Activated CD4-positive, alpha-beta T cell treated with anti-CD3 and anti-CD28 coated beads for 36 hours (primary cell): ENCODE measurements around the gene IQCK. TPM values are rescaled to one million over a fixed set of nuclear protein-coding genes. Genes with fewer than 3 reads are reported as not detected.

Source experiments
- ATAC-seq: fragments of 200-7000 bp; cut with Tn5 transposase; one replicate; pipeline ENCODE4 v1.10.0; 2021; ENCODE audit warnings: mild to moderate bottlenecking, moderate library complexity
- CTCF ChIA-PET: fragments of 350-600 bp; sonication (Branson Sonifier 250); formaldehyde crosslinking; loops from one replicate; lab custom pipeline; 2021; ENCODE audit warnings: antibody characterized with exemption; lab: Charles Lee
- POLR2A ChIA-PET: fragments of 350-600 bp; sonication (Branson Sonifier 250); formaldehyde crosslinking; loops from one replicate; lab custom pipeline; 2021; ENCODE audit warnings: antibody characterized with exemption, inconsistent platforms; lab: Charles Lee
- DNase-seq: peaks from one replicate; pipeline ENCODE4 v3.0.0-alpha.2; 2020
- H3K27ac Mint-ChIP-seq: one replicate; pipeline ENCODE4 v1.8.0; 2021; ENCODE audit warnings: mixed read lengths
- H3K27me3 Mint-ChIP-seq: one replicate; pipeline ENCODE4 v1.8.0; 2021; ENCODE audit warnings: mixed read lengths
- H3K36me3 Mint-ChIP-seq: one replicate; pipeline ENCODE4 v1.8.0; 2021; ENCODE audit warnings: low read depth, mixed read lengths
- H3K4me1 Mint-ChIP-seq: one replicate; pipeline ENCODE4 v1.8.0; 2021; ENCODE audit warnings: mixed read lengths
- H3K4me3 Mint-ChIP-seq: one replicate; pipeline ENCODE4 v1.8.0; 2021; ENCODE audit warnings: mild to moderate bottlenecking, moderate library complexity, mixed read lengths
- H3K9me3 Mint-ChIP-seq: one replicate; pipeline ENCODE4 v1.8.0; 2021; ENCODE audit warnings: low read depth, mixed read lengths
- intact Hi-C, 2 experiments: fragments of 100-400 bp; cut with DNase I in 1 of 2; cut with micrococcal nuclease in 1 of 2; formaldehyde crosslinking; loops; one replicate each; pipeline versions ENCODE4 v1.14.2 to v1.15.1; 2022 to 2024; cut with DNase I, micrococcal nuclease
- total RNA-seq, 2 experiments: library from RNA; stranded (reverse); gene quantifications; one replicate each; pipeline ENCODE4 v1.2.3, GENCODE V29; 2021

The IQCK gene
- total RNA-seq, 2 experiments from 2014 or later, result 2.7 to 3.5 TPM

- ChIA-PET CTCF (interaction anchor here (0.7 kb wide), 1 partner anchor 522 kb away, joined by 3 read pairs; no protein-coding TSS in a partner anchor), POLR2A (interaction anchor here (0.7 kb wide), 1 partner anchor 56 kb away, joined by 3 read pairs; no protein-coding TSS in a partner anchor)
- Mint-ChIP-seq H3K27ac (no peak overlapping the region), H3K4me1 (no peaks in the 10 kb centered on the region), H3K36me3 (peaks cover 3% of the 10 kb centered on the region), H3K9me3 (peaks cover 7% of the 10 kb centered on the region), H3K4me3 (no peak overlapping the region), H3K27me3 (no peaks in the 10 kb centered on the region)
- intact Hi-C loops, result no loop called here
- ATAC-seq, result no peak
- no peak for DNase-seq
These were observed 47.9 kb downstream of the IQCK start for GRCh38 chr16:19765860-19766553.

DNA sequence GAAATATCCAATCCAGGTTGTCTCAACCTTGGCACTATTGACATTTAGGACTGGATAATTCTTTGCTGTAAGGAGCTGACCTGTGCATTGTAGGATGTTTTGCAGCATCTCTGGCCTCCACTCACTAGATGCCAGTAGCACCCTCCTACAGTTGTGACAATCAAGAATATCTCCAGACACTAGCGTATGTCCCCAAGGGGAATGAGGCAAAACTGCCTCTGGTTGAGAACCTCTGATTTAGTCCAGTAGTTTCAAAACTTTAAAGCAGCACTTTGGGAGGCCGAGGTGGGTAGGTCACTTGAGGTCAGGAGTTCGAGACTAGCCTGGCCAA lies 48.4 kb downstream of the IQCK start:
- ATAC-seq (no peak), DNase-seq (no peak)
- CTCF ChIA-PET, result no interaction called here
- Mint-ChIP-seq H3K27ac (no peak overlapping the region), H3K9me3 (peaks cover 7% of the 10 kb centered on the region), H3K36me3 (peaks cover 3% of the 10 kb centered on the region), H3K27me3 (no peaks in the 10 kb centered on the region), H3K4me3 (no peak overlapping the region), H3K4me1 (no peaks in the 10 kb centered on the region)
- POLR2A ChIA-PET, result no interaction called here
- intact Hi-C loops, result no loop called here

DNA sequence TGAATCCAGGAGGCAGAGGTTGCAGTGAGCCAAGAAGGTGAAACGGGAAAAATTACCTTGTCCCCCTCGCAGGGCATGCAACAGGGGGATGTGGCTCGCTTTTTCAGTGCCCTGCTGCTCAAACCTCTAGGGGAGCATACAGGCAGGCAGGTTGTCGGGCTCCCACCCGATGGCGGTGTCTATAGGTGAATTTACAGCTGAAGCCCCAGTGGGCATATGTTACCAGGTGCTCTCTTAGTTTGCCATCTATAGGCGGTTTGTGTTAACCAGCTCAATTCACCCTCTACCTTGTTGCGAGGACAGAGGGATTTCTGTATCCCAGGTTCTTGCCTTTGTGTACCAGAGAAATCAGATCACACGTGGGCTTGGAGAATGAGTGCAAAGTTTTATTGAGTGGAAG lies 48.9 kb downstream of the IQCK start:
- Mint-ChIP-seq H3K4me3 (no peak overlapping the region), H3K4me1 (no peaks in the 10 kb centered on the region), H3K36me3 (peaks cover 3% of the 10 kb centered on the region), H3K27ac (no peak overlapping the region), H3K9me3 (peaks cover 7% of the 10 kb centered on the region), H3K27me3 (no peaks in the 10 kb centered on the region)
- ChIA-PET POLR2A (no interaction called here), CTCF (no interaction called here)
- intact Hi-C loops, result no loop called here
- DNase-seq (no peak), ATAC-seq (no peak)

DNA sequence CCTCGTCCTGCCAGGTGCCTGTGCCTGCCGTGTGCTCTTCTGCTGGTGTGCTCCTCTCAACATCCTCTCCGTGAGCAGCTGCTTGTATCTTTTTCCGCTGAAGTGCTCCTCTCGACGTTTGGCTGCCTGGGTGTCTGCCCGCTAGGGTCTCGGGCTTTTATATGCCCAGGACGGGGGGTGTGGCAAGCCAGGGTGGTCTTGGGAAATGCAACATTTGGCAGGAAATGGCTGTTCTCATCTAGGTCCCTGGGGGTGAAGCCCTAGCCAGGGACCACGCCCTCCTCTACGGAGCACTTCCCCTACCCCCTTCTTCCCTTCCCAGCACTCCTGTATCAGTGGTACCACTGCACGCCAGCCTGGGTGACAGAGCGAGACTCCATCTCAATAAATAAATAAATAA lies 49.4 kb downstream of the IQCK start:
- ATAC-seq, result no peak
- POLR2A ChIA-PET, result no interaction called here
- peaks cover 7% of the 10 kb centered on the region for H3K9me3 Mint-ChIP-seq
- no peaks in the 10 kb centered on the region for H3K4me1 Mint-ChIP-seq
- no peaks in the 10 kb centered on the region for H3K27me3 Mint-ChIP-seq
- CTCF ChIA-PET, result no interaction called here
- DNase-seq, result no peak
- peaks cover 3% of the 10 kb centered on the region for H3K36me3 Mint-ChIP-seq
- H3K27ac Mint-ChIP-seq, result no peak overlapping the region
- intact Hi-C loops, result no loop called here
- H3K4me3 Mint-ChIP-seq, result no peak overlapping the region

GRCh38 chr16:19769239-19769638 lies 51.2 kb downstream of the IQCK start:
- ATAC-seq (no peak), DNase-seq (no peak)
- POLR2A ChIA-PET, result interaction anchor here (0.6 kb wide), 1 partner anchor 106 kb away, joined by 3 read pairs; no protein-coding TSS in a partner anchor
- H3K27ac Mint-ChIP-seq, result no peak overlapping the region
- H3K9me3 Mint-ChIP-seq, result peaks cover 7% of the 10 kb centered on the region
- CTCF ChIA-PET, result interaction anchor here (0.6 kb wide), 1 partner anchor 1457 kb away, joined by 4 read pairs; no protein-coding TSS in a partner anchor
- H3K27me3 Mint-ChIP-seq, result no peaks in the 10 kb centered on the region
- intact Hi-C loops, result no loop called here
- H3K4me3 Mint-ChIP-seq, result no peak overlapping the region
- peaks cover 3% of the 10 kb centered on the region for H3K36me3 Mint-ChIP-seq
- no peaks in the 10 kb centered on the region for H3K4me1 Mint-ChIP-seq

DNA sequence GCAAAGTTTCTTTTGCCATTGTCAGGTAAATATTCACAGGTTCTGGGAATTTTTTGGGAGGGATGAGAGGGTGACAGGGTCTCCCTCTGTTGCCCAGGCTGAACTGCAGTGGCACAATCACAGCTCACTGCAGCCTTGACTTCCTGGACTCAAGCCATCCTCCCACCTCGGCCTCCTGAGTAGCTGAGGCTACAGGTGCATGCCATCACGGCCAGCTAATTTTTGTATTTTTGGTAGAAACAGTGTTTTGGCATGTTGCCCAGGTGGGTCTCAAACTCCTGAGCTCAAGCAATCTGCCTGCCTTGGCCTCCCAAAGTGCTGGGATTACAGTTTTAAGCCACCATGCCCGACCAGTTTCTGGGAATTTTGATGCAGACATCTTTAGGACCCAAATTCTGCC lies 53.0 kb downstream of the IQCK start:
- ATAC-seq (no peak), DNase-seq (no peak)
- H3K27me3 Mint-ChIP-seq, result no peaks in the 10 kb centered on the region
- ChIA-PET CTCF (no interaction called here), POLR2A (no interaction called here)
- H3K4me1 Mint-ChIP-seq, result no peaks in the 10 kb centered on the region
- no peak overlapping the region for H3K4me3 Mint-ChIP-seq
- H3K36me3 Mint-ChIP-seq, result peaks cover 3% of the 10 kb centered on the region
- H3K9me3 Mint-ChIP-seq, result peaks cover 7% of the 10 kb centered on the region
- no peak overlapping the region for H3K27ac Mint-ChIP-seq
- intact Hi-C loops, result no loop called here

DNA sequence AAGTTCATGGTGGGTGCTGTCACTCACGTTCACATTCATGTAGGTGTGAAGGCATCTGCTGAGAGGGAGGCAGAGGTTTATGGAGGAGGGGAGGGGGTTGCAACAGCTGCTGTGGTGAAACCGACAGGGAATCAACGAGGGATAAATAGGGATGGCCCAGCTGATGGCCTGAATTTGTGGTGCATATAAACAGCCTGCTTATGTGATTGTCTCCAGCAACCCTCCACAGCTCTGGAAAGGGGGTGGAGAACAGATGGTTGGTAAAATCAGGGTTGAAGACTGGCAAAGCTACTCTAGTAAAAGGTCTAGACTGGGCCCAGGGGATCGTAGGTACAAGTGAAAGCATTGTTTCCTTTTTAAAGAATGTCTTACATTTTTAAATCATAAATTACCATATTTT lies 53.7 kb downstream of the IQCK start:
- H3K4me3 Mint-ChIP-seq, result no peak overlapping the region
- H3K27ac Mint-ChIP-seq, result no peak overlapping the region
- H3K27me3 Mint-ChIP-seq, result no peaks in the 10 kb centered on the region
- ATAC-seq (no peak), DNase-seq (no peak)
- H3K4me1 Mint-ChIP-seq, result no peaks in the 10 kb centered on the region
- H3K9me3 Mint-ChIP-seq, result peaks cover 7% of the 10 kb centered on the region
- ChIA-PET CTCF (interaction anchor here (0.6 to 1.3 kb wide), 2 partner anchors 131 to 179 kb away, joined by 4 to 5 read pairs; no protein-coding TSS in a partner anchor), POLR2A (no interaction called here)
- H3K36me3 Mint-ChIP-seq, result peaks cover 3% of the 10 kb centered on the region
- intact Hi-C loops, result no loop called here

DNA sequence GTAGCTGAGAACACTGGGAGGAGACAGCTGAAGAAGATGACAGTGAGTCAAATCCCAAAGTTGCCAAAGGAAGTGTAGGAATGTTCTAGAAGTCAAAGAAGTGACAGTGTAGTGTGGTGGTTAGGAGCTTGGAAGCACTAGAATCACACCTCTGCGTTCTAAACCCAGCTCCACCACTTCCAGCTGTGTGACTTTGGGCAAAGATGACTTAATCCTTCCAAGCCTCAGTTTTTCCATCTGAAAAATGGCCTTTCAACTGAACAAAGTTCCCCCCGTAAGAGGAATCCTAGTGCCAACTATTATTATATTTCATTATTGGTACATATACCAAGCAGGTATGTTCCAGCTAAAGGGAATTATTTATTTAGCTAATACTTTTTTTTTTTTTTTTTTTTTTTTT lies 56.0 kb downstream of the IQCK start:
- intact Hi-C loops, result no loop called here
- Mint-ChIP-seq H3K9me3 (peaks cover 5% of the 10 kb centered on the region), H3K36me3 (no peaks in the 10 kb centered on the region), H3K4me1 (peaks cover 4% of the 10 kb centered on the region), H3K27ac (no peak overlapping the region), H3K4me3 (no peak overlapping the region), H3K27me3 (no peaks in the 10 kb centered on the region)
- no peak for ATAC-seq
- POLR2A ChIA-PET, result interaction anchor here (0.6 kb wide), 1 partner anchor 665 kb away, joined by 5 read pairs; no protein-coding TSS in a partner anchor
- CTCF ChIA-PET, result no interaction called here
- no peak for DNase-seq

GRCh38 chr16:19776147-19776546 lies 58.1 kb downstream of the IQCK start:
- peaks cover 4% of the 10 kb centered on the region for H3K4me1 Mint-ChIP-seq
- ChIA-PET POLR2A (no interaction called here), CTCF (no interaction called here)
- H3K36me3 Mint-ChIP-seq, result no peaks in the 10 kb centered on the region
- H3K9me3 Mint-ChIP-seq, result no peaks in the 10 kb centered on the region
- no peak overlapping the region for H3K4me3 Mint-ChIP-seq
- intact Hi-C loops, result no loop called here
- H3K27me3 Mint-ChIP-seq, result no peaks in the 10 kb centered on the region
- H3K27ac Mint-ChIP-seq, result no peak overlapping the region
- ATAC-seq (no peak), DNase-seq (no peak)

GRCh38 chr16:19776565-19776964 lies 58.5 kb downstream of the IQCK start:
- no peaks in the 10 kb centered on the region for H3K27me3 Mint-ChIP-seq
- H3K4me1 Mint-ChIP-seq, result peaks cover 4% of the 10 kb centered on the region
- no peaks in the 10 kb centered on the region for H3K9me3 Mint-ChIP-seq
- no peak for ATAC-seq
- CTCF ChIA-PET, result no interaction called here
- POLR2A ChIA-PET, result no interaction called here
- H3K4me3 Mint-ChIP-seq, result no peak overlapping the region
- no peaks in the 10 kb centered on the region for H3K36me3 Mint-ChIP-seq
- no peak for DNase-seq
- no peak overlapping the region for H3K27ac Mint-ChIP-seq
- intact Hi-C loops, result no loop called here

- H3K27ac Mint-ChIP-seq, result no peak overlapping the region
- DNase-seq (no peak), ATAC-seq (no peak)
- no peaks in the 10 kb centered on the region for H3K9me3 Mint-ChIP-seq
- ChIA-PET POLR2A (no interaction called here), CTCF (no interaction called here)
- no peak overlapping the region for H3K4me3 Mint-ChIP-seq
- no peaks in the 10 kb centered on the region for H3K36me3 Mint-ChIP-seq
- no peaks in the 10 kb centered on the region for H3K27me3 Mint-ChIP-seq
- peaks cover 4% of the 10 kb centered on the region for H3K4me1 Mint-ChIP-seq
- intact Hi-C loops, result no loop called here
These were observed 62.2 kb downstream of the IQCK start for GRCh38 chr16:19780321-19780720.

DNA sequence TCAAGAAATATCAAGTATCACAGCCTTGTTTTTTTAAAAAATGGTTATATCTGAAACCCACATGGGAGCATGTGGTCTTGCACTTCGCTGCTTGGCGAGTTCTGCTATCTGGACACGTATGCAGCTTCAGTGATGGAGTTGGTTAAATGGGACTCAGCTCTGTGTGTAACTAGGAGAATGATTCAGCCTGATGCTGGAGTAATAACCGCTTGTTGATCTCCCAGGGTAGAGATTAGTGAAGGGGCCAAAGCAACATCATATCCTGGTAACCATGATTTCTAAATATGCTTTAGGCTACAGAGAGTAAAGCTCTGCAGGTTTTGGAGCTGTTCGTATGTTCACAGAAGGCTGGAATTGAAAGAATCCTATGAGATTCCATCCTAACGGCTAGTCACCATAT lies 63.2 kb downstream of the IQCK start:
- DNase-seq, result no peak

More for the DNA sequence above, 63.2 kb downstream of the IQCK start:
- ChIA-PET POLR2A (no interaction called here), CTCF (interaction anchor here (0.6 kb wide), 1 partner anchor 9 kb away, joined by 3 read pairs; no protein-coding TSS in a partner anchor)
- ATAC-seq, result no peak
- no peaks in the 10 kb centered on the region for H3K9me3 Mint-ChIP-seq
- no peak overlapping the region for H3K27ac Mint-ChIP-seq
- no peaks in the 10 kb centered on the region for H3K36me3 Mint-ChIP-seq
- H3K27me3 Mint-ChIP-seq, result no peaks in the 10 kb centered on the region
- H3K4me1 Mint-ChIP-seq, result peaks cover 4% of the 10 kb centered on the region
- no peak overlapping the region for H3K4me3 Mint-ChIP-seq
- intact Hi-C loops, result no loop called here
